Measurements from ENCODE around the gene PLEKHF1.
"Not testable (repeated sequence)": the region's sequence is repeated elsewhere in the genome, so short reads cannot be mapped to it uniquely, and the experiment has no call there.

The PLEKHF1 gene

DNA sequence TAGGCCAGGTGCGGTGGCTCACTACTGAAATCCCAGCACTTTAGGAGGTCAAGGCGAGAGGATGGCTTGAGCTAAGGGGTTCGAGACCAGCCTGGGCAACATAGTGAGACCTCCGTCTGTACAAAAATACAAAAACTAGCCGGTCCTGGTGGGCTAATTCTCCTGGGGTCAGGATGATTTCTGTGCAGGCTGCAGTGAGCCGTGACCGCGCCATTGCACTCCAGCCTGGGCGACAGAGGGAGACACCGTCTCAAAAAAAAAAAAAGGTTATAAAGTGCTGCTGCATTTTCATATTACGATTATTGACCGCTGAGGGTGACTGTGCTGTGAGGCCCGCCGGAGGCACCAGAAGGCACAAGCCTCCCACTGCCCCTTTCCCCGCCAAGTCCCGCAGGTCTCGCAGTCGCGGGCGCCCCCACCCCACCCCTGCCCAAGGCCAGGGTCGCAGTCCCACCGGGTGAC is 477 bp upstream of the PLEKHF1 start:
- no peak for DNase-seq (ENCODE audit: low read depth)

DNA sequence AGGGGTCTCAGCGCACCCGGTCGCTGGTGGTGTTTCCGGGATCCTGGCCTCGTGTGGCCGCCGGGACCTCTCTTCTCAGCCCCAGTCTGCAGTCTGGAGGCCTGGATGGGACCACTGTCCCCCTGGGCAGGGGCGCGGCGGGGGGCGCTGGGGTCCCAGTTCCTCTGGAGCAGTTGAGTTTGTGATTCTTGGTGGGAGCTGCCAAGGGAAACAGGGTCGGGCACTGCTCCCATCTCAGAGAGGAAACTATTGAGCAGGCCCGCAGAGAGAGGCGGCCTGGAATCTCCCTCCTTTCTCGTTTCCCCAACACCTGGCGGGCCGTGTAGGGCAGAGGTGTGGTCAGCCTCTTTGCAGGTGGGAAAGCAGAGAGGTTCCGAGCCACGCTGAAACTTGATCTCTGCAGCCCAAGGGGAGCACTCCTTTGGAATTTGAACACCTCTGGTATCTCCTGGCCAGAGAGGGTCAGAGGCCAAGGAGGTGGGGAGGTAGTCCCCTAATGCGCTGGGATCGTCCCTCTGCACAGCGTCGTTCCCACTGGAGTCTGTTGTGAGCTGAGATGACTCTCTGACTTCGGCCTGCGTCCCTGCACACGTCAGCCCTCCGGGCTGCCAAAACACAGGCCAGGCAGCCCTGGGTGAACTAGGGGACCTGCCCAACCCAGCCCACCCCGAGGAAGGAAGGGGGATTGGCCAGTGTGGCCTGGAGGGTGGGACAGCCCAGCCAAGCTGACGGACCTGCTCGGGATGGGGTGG is 741 bp downstream of the PLEKHF1 start:
- DNase-seq (ENCODE audit: low read depth), result no peak

DNA sequence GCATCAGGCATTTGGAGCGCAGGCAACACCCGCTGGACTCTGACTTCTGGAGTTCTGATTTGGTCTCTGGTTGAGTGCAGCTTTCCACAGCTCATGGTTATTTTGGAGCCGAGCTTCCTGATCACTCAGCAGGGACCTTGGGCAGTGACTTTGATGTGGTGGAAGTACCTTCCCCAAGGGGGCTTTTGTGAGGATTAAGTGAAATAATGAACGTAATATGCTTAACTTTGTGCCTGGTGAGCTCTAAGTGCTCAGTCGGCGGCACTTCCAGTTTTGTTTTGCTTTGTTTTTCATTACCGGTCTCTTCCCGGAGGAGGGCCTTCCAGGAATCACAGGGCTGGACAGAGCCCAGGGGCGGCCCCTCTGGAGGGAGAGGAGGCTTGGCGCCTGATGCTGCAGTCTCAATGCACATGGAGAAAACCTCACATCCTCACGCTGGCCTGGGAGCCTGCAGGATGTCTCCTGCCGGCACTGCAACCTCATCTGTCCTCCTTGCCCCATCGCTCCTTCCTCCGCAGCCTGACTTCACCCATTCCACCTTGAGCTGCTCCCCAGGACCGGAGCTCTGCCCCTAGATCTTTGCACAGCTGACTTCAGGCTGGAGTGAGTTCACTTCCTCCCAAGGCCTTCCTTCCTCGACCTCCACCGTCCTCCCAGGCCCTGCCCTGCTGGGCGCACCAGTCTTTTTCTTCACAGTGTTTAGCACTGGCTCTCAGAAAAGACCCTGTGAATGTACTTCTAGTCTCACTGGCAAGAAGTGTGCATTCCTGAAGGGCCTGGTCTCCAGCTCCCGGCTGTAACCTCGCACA is 1.5 kb downstream of the PLEKHF1 start:
- DNase-seq (ENCODE audit: low read depth), result no peak

DNA sequence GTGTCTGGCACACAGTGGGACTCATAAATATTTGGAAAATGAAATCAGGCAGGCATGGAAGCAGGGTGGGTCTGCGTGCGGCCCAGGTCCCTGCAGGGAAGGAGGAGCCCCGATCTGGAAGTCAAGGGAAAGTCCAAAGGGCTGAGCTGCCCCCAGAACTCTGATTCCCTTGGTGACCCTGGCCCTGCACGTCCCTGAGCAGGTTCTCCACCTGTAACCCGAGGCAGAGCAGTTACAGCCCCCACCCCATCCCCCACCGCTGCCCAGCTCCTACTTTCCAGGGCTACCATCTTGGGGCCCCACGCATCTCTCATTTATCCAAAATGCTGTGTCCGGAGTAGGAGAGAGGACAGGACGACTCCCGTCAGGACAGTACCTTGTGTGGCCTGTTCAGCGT is 2.1 kb downstream of the PLEKHF1 start:
- no peak for DNase-seq (ENCODE audit: low read depth)

- DNase-seq (ENCODE audit: low read depth), result peak; percentile 48
Observed at GRCh38 chr19:29667901-29668341, 2.7 kb downstream of the PLEKHF1 start.

GRCh38 chr19:29668746-29669609 is 3.7 kb downstream of the PLEKHF1 start:
- DNase-seq (ENCODE audit: low read depth), result no peak

GRCh38 chr19:29670255-29670654 is 5.0 kb downstream of the PLEKHF1 start:
- DNase-seq (ENCODE audit: low read depth), result no peak

DNA sequence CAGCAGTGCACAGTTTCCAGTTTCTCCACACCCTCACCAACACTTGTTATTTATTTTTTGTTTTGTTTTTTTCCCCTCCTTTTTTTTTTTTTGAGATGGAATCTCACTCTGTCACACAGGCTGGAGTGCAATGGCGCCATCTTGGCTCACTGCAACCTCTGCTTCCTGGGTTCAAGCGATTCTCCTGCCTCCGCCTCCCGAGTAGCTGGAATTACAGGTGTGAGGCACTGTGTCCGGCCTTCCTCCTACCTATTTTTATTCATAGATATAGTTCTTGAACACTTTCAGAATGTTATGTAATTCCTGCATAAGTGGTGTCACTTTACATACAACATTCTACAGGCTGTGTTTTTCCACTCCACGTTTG is 5.7 kb downstream of the PLEKHF1 start:
- not testable (repeated sequence) for DNase-seq (ENCODE audit: low read depth)

DNA sequence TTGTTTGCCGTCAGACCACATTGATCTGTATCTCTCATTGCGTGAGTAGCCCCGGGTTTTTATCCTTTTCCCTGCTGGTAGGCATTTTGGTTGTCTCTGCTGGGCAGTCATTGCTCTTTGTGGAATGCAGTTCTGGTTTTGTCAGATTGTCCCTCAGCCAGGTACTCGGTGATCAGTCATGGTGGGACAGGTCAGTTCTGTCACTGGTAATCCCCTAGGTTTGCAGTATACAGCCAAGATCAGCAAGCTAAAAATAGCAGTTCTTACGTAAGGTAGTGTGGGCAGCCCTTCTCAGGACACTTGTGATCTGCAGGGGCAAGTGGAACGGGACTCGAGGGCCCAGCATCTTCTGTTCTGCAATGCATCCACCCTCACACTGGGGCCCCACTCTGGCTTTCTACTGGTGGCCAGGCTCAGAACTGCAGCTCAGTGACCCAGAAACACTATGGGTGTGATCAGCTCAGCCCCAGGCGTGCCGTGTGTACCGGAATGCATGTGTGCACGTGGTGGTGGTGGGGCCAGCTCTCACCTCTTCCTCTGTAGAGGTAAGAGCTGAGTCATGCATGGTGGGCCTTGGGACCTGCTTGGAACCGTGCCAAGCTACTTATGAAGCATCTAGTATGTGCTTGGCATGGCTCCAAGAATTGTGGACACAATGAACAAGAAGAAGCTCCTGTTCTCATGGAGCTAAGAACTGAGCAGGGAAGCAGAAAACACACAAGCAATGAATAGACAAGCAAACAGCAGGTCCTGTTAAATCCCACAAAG is 6.3 kb downstream of the PLEKHF1 start:
- DNase-seq (ENCODE audit: low read depth), result peak; percentile 71

DNA sequence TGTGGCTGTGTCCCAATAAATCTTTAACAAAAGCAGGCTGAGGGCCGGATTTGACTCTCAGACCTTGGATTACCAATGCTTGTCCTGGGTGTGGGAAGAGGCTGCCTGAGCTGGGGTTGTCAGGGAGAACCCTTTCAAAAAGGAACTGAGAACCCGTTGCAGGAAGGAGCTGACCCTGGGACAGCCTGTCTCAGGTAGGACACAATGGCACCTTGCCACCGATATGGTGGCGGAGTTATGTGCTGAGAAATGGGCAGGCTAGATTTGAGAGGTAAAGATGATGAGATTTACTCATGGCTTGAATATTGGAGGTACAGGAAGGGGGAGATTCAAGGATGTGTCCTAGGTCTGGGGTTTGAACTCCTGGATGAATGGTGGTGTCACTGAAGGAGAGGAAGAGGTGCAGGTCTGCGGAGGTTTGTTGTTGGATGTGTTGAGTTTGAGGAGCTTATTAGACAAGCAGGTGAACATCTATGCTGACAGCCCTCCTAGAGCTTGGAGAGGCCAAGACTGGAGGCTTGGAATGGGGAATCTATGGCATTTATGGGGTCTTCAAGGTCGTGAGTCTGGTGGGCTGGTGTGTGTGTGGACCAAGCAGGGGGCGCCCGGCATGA is 7.2 kb downstream of the PLEKHF1 start:
- DNase-seq (ENCODE audit: low read depth), result no peak

- DNase-seq (ENCODE audit: low read depth), result peak; percentile 77
Observed at GRCh38 chr19:29672933-29673336, 7.7 kb downstream of the PLEKHF1 start.

DNA sequence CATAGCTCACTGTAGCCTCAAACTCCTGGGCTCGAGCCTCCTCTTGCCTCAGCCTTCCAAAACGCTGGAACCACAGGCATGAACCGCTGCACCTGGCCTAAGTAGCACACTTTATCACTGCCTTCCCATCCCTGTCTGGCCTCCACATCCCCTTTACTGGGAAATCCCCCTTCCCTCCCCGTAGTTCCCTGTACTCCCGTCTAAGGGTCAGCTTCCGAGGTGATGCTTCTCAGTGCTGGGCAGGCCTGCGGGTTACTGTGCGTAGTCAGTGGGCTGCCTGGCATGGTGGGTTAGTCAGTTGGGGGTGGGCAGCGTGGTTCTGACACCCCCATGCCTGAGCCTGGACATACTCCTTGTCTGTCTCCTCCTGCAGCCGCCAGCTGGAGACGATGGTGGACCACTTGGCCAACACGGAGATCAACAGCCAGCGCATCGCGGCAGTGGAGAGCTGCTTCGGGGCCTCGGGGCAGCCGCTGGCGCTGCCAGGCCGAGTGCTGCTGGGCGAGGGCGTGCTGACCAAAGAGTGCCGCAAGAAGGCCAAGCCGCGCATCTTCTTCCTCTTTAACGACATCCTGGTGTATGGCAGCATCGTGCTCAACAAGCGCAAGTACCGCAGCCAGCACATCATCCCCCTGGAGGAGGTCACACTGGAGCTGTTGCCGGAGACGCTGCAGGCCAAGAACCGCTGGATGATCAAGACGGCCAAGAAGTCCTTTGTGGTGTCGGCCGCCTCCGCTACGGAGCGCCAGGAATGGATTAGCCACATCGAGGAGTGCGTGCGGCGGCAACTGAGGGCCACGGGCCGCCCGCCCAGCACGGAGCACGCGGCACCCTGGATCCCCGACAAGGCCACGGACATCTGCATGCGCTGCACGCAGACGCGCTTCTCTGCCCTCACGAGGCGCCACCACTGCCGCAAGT is 8.4 kb downstream of the PLEKHF1 start:
- no peak for DNase-seq (ENCODE audit: low read depth)

DNA sequence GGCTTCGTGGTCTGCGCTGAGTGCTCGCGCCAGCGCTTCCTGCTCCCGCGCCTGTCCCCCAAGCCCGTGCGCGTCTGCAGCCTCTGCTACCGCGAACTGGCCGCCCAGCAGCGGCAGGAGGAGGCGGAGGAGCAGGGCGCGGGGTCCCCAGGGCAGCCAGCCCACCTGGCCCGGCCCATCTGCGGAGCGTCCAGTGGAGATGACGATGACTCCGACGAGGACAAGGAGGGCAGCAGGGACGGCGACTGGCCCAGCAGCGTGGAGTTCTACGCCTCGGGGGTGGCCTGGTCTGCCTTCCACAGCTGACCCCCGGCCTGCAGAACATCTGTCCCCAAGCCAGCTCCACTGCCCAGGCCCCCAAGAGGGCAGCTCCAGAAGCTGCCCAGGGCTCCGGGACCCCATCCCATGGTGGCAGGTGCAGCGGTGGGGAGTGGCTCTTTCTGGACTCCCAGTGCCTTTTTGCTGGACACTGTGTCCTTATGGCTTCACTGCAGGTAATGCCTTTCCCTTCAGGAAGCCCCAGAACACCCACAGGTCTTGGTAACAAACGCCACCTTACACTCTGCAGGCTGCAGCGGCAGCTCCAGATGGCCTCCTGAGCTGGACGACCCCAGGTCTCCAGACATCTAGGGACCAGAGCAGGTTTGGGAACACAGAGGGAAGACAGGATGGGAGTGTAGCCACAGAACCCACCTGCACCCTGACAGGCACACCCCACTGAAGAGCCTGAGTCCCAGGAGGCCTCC is 9.3 kb downstream of the PLEKHF1 start:
- no peak for DNase-seq (ENCODE audit: low read depth)

DNA sequence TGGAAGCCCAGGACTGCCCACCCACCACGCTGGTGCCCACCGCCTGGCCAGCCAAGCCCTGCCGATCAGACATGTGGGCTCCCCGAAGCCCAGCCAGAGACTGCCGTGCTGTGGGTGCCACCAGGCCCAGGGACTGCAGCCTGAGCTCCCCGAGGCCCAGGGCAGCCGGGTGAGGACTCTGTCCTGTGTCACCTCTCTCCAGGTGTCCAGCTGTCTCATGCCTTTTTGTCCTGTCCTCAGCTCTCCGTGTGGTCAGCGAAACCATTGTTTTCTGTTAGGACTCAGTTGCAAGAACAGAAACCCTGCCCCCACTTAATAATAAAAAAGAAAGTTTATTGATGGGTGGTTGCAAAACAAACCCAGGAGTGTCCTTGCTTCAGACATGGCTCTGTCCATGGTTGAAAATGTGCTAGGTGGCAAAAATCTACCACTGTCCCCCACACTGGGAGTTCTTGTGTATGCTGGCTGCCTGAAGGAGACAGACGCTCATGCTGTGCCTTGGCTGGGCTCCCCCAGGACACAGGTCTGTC is 9.9 kb downstream of the PLEKHF1 start:
- DNase-seq (ENCODE audit: low read depth), result no peak

DNA sequence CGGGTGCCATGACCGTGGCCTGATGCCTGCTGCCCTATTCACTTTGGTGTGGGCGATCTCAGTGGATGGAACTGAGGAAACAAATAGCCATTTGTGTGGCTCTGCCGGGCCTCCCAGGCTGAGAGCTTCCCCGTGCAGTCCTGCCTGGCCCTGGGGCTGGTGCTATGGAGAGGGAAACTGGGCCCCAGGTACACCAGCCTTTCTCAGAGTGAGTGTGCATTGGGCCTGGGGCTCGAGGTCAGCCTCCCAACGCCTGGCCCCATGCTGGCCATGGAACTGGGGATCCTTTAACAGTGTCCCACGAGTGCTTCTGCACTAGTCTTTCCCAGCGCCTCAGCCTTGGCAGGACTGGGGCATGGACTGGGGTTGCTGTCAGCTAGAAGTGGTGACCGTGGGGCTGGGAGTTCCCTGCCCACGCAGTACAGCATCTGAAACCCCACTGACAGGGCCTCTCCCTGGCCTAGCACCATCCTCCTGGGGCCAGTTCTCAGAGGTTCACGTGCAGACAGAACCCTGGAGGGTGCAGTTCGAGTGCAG is 10.5 kb downstream of the PLEKHF1 start:
- no peak for DNase-seq (ENCODE audit: low read depth)

- no peak for DNase-seq (ENCODE audit: low read depth)
Observed at GRCh38 chr19:29676586-29676985, 11.3 kb downstream of the PLEKHF1 start.

DNA sequence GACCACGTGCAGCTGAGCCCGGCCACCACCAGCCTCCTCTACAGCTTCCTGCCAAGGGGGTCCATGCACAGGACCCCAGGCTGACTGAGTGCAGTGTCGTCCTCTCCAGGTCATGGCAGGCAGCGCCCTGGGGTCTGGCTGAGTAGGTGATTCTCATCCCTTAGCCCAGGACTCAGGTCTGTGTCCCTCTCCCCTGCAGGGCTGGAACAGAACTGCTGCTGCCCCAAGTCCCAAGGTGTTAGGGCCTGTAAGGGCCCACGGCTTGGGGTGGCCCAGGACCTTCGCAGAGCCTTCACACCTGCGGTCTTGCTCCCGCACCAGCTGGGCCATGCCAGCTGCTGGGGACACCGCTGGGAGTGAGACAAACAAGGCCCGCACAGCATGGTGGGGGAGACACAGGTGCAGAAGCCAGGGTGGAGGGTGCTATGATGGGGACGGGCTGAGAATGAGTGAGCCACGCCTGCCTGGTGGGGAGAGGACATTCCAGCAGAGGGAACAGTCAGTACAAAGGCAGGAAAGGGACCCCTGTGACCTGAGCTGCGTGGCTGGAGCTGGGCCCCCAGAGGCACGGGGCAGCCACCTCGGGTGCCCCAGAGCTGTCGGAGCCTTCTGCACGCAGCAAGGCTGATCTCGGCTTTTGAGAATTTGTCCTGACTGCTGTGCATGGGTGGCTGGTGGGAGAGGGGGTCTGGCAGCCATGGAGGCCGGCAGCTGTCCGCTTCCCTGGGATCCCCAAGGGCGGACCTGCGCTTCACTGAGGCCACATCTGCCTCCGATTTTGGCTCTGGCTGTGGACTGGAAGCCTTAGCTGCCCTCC is 11.9 kb downstream of the PLEKHF1 start:
- no peak for DNase-seq (ENCODE audit: low read depth)
